OCI-LY1 (cell line): ENCODE results near the gene RFTN1.
A peak's percentile ranks its signal among the peaks of the same experiment; 100 is the strongest.

ENCODE experiments used
- H2AFZ ChIP-seq: fragments of 200-600 bp; sonication (generic), shearing (Covaris generic); 2 replicates; pipeline ENCODE4 v1.6.0; 2014; ENCODE audit warnings: antibody characterized with exemption, mild to moderate bottlenecking, low read length
- H3F3A ChIP-seq: fragments of 200-600 bp; sonication (generic), shearing (Covaris generic); 2 replicates; pipeline ENCODE4 v1.6.0; 2014; ENCODE audit warnings: mild to moderate bottlenecking, antibody characterized with exemption, low read length, moderate library complexity; ENCODE audit not compliant: insufficient read depth
- H3K27ac ChIP-seq: fragments of 200-600 bp; sonication (generic); 2 replicates; pipeline ENCODE4 v1.5.1; 2014; ENCODE audit warnings: low read length, mixed run types, mild to moderate bottlenecking, low read depth; ENCODE audit not compliant: poor library complexity, severe bottlenecking
- H3K27me3 ChIP-seq: fragments of 200-600 bp; sonication (generic); 2 replicates; pipeline ENCODE4 v1.6.0; 2014; ENCODE audit warnings: antibody characterized with exemption, mild to moderate bottlenecking, low read length, moderate library complexity; ENCODE audit not compliant: insufficient read depth
- H3K36me3 ChIP-seq: fragments of 200-600 bp; sonication (generic); 2 replicates; pipeline ENCODE4 v1.6.1; 2014; ENCODE audit warnings: mild to moderate bottlenecking, antibody characterized with exemption, low read length, moderate library complexity, mixed read lengths; ENCODE audit not compliant: insufficient read depth
- H3K4me1 ChIP-seq: fragments of 200-600 bp; sonication (generic); 2 replicates; pipeline ENCODE4 v1.5.1; 2014; ENCODE audit warnings: mild to moderate bottlenecking, low read length, moderate library complexity; ENCODE audit not compliant: insufficient read depth, severe bottlenecking
- H3K4me2 ChIP-seq: fragments of 200-600 bp; sonication (generic), shearing (Covaris generic); 2 replicates; pipeline ENCODE4 v1.6.1; 2014; ENCODE audit warnings: low read length
- H3K4me3 ChIP-seq: fragments of 200-600 bp; sonication (generic); 2 replicates; pipeline ENCODE4 v1.5.1; 2014; ENCODE audit warnings: low read length, low read depth, mild to moderate bottlenecking, mixed read lengths; ENCODE audit not compliant: poor library complexity, severe bottlenecking
- H3K79me2 ChIP-seq: fragments of 200-600 bp; shearing (Covaris generic); 2 replicates; pipeline ENCODE4 v1.6.1; 2016; ENCODE audit warnings: mixed run types, low read length, mixed read lengths; ENCODE audit not compliant: insufficient read depth
- H3K9ac ChIP-seq: fragments of 200-600 bp; sonication (generic), shearing (Covaris generic); 2 replicates; pipeline ENCODE4 v1.6.1; 2014; ENCODE audit warnings: mild to moderate bottlenecking, low read length, mixed read lengths
- H3K9me2 ChIP-seq: fragments of 200-600 bp; sonication (generic), shearing (Covaris generic); 2 replicates; pipeline ENCODE4 v1.6.1; 2014; ENCODE audit warnings: low read depth, mild to moderate bottlenecking, low read length, mixed read lengths
- H3K9me3 ChIP-seq: fragments of 200-600 bp; shearing (Covaris generic); 2 replicates; pipeline ENCODE4 v1.6.1; 2014; ENCODE audit warnings: low read length, mixed read lengths
- H4K20me1 ChIP-seq: fragments of 200-600 bp; sonication (generic), shearing (Covaris generic); 2 replicates; pipeline ENCODE4 v1.6.0; 2016; ENCODE audit warnings: mild to moderate bottlenecking, low read length; ENCODE audit not compliant: insufficient read depth
- CTCF ChIP-seq: fragments of 200-600 bp; sonication (generic), shearing (Covaris generic); IDR thresholded peaks from 2 replicates; pipeline ENCODE4 v1.5.1; 2017; ENCODE audit warnings: mild to moderate bottlenecking, antibody characterized with exemption, low read length, moderate library complexity, mixed read lengths
- EZH2 ChIP-seq: fragments of 200-600 bp; sonication (generic), shearing (Covaris generic); IDR thresholded peaks from 2 replicates; pipeline ENCODE4 v1.8.0; 2017; ENCODE audit warnings: borderline replicate concordance, mixed run types, mild to moderate bottlenecking, antibody characterized with exemption, low read length, moderate library complexity, mixed read lengths

RFTN1 gene

GRCh38 chr3:16482770-16483531 is 30.5 kb downstream of the RFTN1 start:
- Histone ChIP-seq H3K27ac (peak overlapping the region; percentile 90), H3K27me3 (no peaks in the 10 kb centered on the region), H3K9ac (peak overlapping the region; percentile 42), H3F3A (no peaks in the 10 kb centered on the region), H4K20me1 (no peaks in the 10 kb centered on the region), H3K36me3 (peaks cover 92% of the 10 kb centered on the region), H3K9me2 (no peaks in the 10 kb centered on the region), H3K4me2 (peak overlapping the region; percentile 49), H3K4me1 (peaks cover 76% of the 10 kb centered on the region), H3K4me3 (peak overlapping the region; percentile 36), H3K79me2 (peaks cover 99% of the 10 kb centered on the region), H3K9me3 (no peaks in the 10 kb centered on the region), H2AFZ (no peak overlapping the region)
- TF ChIP-seq EZH2, result no peak
- TF ChIP-seq CTCF, result no peak

- Histone ChIP-seq H3K4me2 (peak overlapping the region; percentile 49), H3K27ac (peak overlapping the region; percentile 90), H3K79me2 (peaks cover 100% of the 10 kb centered on the region), H3K27me3 (no peaks in the 10 kb centered on the region), H3K9ac (peak overlapping the region; percentile 37; the same call in 1 of the 2 replicates), H3K9me2 (no peaks in the 10 kb centered on the region), H3K36me3 (peaks cover 92% of the 10 kb centered on the region), H2AFZ (no peak overlapping the region), H3K4me1 (peaks cover 70% of the 10 kb centered on the region), H4K20me1 (no peaks in the 10 kb centered on the region), H3K4me3 (peak overlapping the region; percentile 36), H3F3A (no peaks in the 10 kb centered on the region), H3K9me3 (no peaks in the 10 kb centered on the region)
- TF ChIP-seq CTCF (no peak), EZH2 (no peak)
Observed at GRCh38 chr3:16482194-16482769, 31.2 kb downstream of the RFTN1 start.

- no peaks in the 10 kb centered on the region for H3F3A ChIP-seq
- H3K9me3 ChIP-seq, result no peaks in the 10 kb centered on the region
- H3K4me3 ChIP-seq, result peak overlapping the region; percentile 36
- peak overlapping the region; percentile 37; the same call in 1 of the 2 replicates for H3K9ac ChIP-seq
- H3K4me1 ChIP-seq, result peaks cover 62% of the 10 kb centered on the region
- peak overlapping the region; percentile 49 for H3K4me2 ChIP-seq
- TF ChIP-seq CTCF, result no peak
- no peak for TF ChIP-seq EZH2
- H3K9me2 ChIP-seq, result no peaks in the 10 kb centered on the region
- H4K20me1 ChIP-seq, result no peaks in the 10 kb centered on the region
- peaks cover 100% of the 10 kb centered on the region for H3K79me2 ChIP-seq
- H3K27me3 ChIP-seq, result no peaks in the 10 kb centered on the region
- peak overlapping the region; percentile 90 for H3K27ac ChIP-seq
- no peak overlapping the region for H2AFZ ChIP-seq
- peaks cover 92% of the 10 kb centered on the region for H3K36me3 ChIP-seq
Observed at GRCh38 chr3:16481546-16481897, 32.0 kb downstream of the RFTN1 start.
